ENCODE data around the gene SLC5A6.

DNA sequence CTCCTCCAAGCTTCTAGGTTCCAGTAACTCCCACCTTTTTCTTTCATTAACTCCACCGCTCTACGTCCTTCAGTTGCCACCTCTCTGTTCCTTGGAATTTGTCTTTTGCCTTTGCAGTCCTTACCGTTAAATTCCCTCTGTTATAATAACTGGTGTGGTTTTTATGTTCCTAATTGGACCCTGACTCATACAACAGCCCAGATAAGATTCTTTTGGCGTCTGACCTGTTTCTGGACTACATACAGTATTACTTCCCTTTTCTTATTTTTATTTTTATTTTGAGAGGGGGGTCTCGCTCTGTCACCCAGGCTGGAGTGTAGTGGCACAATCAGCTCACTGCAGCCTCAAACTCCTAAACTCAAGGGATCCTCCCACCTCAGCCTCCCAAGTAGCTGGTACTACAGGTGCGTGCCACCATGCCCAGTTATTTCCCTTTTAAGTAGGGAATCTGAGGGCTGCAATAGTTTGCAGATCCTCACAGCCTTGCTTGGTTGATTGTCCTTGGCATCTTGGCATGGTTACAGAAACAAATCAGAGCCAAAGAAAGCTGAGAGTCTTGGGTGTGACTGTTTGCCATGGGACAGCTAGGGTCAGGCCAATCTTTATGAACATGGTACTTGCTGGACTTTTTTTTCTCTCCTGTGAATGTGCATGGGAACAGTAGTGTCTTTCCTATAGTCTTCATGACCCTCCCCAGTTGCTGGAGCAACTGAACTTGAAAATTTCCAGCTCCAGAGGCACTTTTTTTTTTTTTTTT, 41.3 kb downstream of the SLC5A6 start:
- TF ChIP-seq, protein P1, sequence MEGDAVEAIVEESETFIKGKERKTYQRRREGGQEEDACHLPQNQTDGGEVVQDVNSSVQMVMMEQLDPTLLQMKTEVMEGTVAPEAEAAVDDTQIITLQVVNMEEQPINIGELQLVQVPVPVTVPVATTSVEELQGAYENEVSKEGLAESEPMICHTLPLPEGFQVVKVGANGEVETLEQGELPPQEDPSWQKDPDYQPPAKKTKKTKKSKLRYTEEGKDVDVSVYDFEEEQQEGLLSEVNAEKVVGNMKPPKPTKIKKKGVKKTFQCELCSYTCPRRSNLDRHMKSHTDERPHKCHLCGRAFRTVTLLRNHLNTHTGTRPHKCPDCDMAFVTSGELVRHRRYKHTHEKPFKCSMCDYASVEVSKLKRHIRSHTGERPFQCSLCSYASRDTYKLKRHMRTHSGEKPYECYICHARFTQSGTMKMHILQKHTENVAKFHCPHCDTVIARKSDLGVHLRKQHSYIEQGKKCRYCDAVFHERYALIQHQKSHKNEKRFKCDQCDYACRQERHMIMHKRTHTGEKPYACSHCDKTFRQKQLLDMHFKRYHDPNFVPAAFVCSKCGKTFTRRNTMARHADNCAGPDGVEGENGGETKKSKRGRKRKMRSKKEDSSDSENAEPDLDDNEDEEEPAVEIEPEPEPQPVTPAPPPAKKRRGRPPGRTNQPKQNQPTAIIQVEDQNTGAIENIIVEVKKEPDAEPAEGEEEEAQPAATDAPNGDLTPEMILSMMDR (IDR thresholded peaks at IDR 0.05): no peak
- TF ChIP-seq POLR2A (IDR thresholded peaks at IDR 0.05): no peak
